Activated CD8-positive, alpha-beta memory T cell treated with anti-CD3 and anti-CD28 coated beads for 1 hour (primary cell): ENCODE results near the gene RAB8B.

Experiments used
- DNase-seq, 2 donors: peaks; one replicate each; pipeline ENCODE4 v3.0.0-alpha.2; 2020; ENCODE audit warnings: low read depth in 1 of 2; ENCODE audit errors: extremely low read depth in 1 of 2

RAB8B gene

GRCh38 chr15:63305260-63305659, 115.9 kb downstream of the RAB8B start:
- no peak for DNase-seq

- no peak for DNase-seq
These were observed 117.2 kb downstream of the RAB8B start for GRCh38 chr15:63306492-63307073.

- no peak for DNase-seq
These were observed 119.1 kb downstream of the RAB8B start for GRCh38 chr15:63308491-63308890.

GRCh38 chr15:63308947-63309346, 119.5 kb downstream of the RAB8B start:
- no peak for DNase-seq

GRCh38 chr15:63310646-63311045, 121.2 kb downstream of the RAB8B start:
- DNase-seq: no peak

- no peak for DNase-seq
These were observed 122.9 kb downstream of the RAB8B start for GRCh38 chr15:63312286-63312685.

GRCh38 chr15:63313825-63314224, 124.4 kb downstream of the RAB8B start:
- DNase-seq: no peak

- DNase-seq: no peak
These were observed 125.0 kb downstream of the RAB8B start for GRCh38 chr15:63314409-63314808.
